Amniotic stem cell (primary cell): ENCODE results near the gene CIP2A.
"Not testable (repeated sequence)": the region's sequence is repeated elsewhere in the genome, so short reads cannot be mapped to it uniquely, and the experiment has no call there.

Experiments used
- DNase-seq: peaks from one replicate; lab custom pipeline; 2025; lab: John Stamatoyannopoulos, UW

Gene CIP2A

DNA sequence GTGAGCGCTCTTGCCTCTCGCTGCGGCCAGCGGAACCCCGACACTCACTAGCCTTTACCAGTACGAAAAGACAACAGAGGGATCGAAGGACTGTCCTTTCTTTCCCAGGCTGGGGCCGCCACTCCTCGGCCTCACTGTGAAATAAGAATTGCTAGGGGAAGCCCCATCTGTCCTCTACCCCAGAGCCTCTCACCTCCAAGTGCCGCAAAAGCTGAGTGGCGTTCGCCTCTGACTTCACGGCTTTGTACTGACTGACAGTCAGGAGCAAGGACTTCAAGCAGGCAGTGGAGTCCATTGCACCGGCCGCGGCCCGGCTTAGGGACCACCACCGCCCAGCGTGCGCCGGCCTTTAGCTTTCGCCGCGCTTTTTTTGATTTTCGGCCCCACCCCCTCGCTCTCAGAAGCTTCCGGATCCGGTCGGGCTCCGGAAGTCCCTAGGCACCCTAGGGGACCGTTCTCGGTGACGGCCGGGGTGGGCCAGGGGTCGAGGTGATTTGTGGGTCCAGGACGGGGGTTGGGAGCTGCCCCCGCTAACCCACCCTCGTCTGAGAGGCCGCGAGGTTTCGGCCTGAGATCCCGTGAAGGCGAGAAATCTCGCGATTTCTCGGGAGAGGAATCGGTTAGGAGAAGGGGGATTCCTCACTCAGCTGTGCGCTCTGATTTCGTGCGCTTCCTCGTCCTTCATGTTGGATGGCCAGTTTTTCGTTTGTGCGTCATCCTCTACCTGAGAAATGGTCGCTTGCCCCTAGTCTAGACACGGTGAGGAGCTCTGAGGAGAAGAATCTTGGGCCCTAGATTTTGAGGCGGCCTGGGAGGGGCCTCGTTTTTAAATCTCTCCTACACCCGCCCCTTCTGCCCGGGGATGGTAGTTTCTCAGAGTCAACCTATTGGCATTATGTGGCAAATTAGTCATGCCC is at the start of gene CIP2A, which contains the start of gene DZIP3:
Gene CIP2A, minus strand, starts transcription at position 358 of the 917 bp plus-strand sequence. Its CDS starts 63 bp downstream, at position 295.
Gene DZIP3, plus strand, starts transcription at position 642 of the 917 bp plus-strand sequence. CDS start 15,685 bp downstream, outside the sequence.
- DNase-seq, result peak; percentile 83

DNA sequence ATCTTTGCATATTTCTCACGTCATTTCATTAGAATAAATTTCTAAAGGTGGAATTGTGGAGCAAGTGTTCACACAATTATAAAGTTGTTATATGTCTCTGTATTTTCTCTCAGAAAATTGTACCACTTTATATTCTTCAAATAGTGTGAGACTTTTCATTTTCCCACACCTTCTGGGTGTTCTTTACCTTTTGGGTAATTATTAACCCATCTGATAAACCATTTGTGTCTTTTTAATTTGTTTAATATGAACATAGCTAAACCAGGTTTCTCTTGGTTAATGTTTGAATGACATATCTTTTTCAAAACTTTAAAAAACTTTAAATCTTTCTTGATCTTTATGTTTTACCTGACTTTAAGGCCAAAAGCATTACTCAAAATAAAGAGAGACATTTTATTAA is 40.7 kb upstream of the CIP2A start:
- DNase-seq, result no peak

DNA sequence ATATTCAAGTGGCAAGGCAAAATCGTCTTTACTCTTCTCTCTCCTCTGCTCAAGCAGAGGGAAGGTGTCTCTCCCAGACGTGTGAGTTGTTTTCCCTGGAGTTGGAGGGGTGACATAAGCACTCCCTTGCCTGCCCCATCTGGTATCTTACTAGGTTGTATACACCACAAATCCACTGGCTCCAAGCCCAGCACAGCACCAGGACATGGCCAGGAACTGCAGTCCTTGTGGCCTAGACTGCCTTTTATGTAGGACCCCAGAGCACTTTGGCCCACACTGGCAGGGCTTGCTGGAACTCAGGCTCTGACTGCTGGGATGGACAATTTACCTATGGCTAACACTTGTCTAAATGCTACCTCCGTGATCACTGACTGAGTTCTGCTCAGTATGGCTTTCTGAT is 34.3 kb upstream of the CIP2A start:
- no peak for DNase-seq

DNA sequence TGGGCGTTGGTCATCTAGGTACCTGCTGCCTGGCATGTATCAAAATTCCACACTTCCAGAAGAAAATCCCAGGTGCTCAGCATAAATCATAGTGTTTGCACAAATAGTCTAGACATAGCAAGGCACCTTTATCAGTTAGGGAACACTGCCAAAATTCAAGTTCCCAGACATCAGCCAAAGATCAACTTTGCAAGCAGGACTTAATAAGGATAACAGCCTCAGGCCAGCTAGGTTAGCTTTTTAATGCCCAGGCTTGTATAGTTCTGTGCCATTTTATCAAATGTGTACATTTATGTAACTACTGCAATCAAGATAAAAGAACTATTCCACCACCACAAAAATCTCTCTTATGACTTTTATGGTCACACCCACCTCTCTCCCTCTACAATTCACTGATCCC is 31.0 kb upstream of the CIP2A start:
- DNase-seq, result no peak

DNA sequence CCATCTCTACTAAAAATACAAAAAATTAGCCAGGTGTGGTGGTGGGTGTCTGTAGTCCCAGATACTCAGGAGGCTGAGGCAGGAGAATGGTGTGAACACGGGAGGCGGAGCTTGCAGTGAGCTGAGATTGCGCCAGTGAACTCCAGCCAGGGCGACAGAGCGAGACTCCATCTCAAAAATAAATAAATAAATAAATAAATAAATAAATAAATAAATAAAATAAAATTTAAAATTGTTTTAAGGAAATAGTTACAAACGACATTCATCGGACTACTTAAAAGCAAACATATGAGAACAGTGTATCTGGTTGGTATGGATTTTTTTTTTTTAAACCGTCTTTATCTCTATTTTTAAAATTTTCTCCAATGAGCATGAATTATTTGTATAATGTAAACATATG is 26.9 kb upstream of the CIP2A start:
- not testable (repeated sequence) for DNase-seq

DNA sequence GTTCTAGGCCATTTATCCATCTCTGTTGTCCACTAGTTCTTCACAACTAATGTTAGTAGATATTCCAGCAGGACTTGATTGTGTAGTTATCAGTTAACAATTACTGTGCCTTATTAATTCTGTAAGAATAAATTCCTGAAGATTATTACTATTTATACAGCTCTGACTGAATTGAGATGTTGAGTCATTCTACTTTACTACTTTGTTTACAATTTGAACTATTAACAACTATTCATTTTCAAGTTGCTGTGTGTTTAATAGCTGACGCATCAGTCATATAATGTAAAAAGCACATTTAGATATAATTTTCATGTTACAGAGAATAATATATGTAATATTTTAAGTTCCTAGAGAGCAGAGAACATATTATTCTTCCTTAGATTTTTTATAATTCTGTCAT is 21.4 kb upstream of the CIP2A start:
- no peak for DNase-seq

DNA sequence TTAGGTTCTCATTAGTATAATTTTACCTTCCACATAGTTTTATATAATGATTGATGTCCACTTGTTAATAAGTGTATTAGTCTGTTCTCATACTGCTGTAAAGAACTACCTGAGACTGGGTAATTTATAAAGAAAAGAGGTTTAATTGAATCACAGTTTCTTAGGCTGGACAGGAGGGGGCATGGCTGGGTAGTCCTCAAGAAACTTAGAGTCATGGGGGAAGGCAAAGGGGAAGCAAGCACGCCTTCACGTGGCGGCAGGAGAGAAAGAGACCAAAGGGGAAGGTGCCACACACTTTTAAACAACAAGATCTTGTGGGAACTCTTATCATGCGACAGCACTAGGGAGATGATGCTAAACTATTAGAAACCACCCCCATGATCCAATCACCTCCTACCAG is 19.5 kb upstream of the CIP2A start:
- no peak for DNase-seq

DNA sequence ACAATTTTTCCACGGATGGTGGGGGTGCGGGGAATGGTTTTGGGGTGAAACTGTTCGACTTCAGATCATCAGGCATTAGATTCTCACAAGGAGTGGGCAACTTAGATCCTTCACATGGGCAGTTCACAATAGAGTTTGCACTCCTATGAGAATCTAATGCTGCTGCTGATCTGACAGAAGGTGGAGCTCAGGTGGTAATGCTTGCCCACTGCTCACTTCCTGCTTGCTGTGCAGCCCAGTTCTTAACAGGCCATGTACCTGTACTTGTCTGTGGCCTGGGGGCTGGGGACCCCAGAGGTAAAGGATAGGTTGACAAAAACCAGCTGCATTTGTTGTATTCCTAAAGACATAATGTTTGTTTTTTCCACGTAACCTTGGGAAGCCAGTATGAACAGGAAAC is 16.3 kb upstream of the CIP2A start:
- DNase-seq, result no peak

DNA sequence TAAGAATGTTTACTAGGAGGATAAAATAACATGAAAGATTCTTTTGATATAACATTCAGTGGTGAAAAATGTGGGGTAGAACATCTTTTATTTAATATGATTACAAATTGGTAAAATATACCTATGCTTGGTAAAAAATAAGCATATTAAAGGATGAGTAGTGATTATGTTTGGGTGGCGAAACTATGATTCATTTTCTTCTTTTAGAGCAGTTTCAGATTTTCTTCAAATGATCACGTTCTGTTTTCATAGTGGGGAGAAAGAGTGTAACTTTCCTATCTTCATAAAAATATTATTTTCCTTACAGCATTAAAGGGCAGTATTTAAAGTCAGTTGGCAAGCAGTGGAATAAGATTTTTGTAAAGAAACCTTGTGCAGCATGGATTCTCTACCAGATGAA is 15.8 kb upstream of the CIP2A start:
- no peak for DNase-seq

DNA sequence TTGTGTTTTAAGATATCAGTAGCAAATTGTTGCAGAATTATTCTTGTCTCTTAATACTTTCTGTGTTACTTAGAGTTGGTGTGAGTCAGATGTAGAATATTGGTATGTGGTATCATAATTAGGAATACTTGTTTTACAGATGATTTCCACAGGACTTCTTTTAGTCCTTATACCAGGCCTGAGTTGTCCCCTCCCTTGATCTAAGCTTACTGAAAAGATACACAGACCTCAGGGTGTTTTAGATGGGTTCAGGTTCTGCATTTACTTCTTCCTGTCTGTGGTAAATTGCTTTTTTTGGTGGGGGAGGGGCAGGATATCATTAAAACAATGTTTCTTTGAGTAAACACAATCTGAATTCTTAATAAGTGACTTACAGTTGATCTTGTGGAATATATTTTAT is 14.5 kb upstream of the CIP2A start:
- DNase-seq, result no peak

DNA sequence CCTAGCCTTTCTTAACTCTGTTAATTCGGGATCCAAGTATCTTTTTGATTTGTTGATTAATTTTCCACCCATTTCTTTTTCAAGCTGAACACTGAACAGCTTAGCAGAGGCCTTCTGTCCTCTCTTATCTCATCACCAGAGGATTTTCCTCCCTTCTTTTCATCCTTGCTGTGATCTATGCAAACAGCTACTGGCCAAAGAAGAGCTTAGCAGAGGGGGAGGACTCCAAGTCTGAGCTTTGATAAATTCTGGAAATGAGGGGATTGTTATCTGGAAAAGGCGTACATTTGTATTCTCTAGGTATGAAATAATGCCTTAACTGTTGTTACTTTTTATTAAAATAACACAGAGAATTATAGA is 13.7 kb upstream of the CIP2A start:
- no peak for DNase-seq

DNA sequence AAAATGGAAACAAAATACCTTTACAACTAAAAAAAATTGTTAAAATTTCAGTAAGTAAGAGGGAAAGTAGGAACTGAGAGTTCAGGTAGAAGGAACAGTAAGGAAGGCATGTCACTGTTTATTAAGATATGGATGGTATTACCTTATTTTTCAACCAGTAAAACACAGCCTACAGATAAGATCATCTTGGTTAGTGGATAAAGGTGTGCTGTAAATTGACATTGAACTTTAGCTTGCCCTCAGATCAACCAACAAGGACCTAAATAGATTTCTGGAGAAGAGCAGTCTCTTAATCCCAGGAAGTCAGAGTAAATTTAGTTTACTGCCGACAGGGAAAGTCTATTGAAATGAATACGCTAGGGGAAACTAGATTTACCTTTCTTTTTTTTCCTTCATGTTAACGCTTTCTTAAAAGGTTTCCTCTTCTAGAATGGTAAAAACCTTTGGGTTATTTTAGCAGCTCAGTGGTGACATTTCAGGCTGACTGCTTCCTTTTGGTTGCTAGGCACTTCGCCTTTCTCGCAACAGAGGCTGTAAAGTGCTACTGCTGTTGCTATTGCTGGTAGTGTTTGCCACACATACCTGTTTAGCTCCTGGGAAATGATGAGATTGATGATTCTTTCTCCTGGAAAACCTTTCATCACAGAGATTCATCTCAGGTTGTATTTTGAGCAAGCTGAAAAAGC is 13.2 kb upstream of the CIP2A start:
- DNase-seq, result no peak

DNA sequence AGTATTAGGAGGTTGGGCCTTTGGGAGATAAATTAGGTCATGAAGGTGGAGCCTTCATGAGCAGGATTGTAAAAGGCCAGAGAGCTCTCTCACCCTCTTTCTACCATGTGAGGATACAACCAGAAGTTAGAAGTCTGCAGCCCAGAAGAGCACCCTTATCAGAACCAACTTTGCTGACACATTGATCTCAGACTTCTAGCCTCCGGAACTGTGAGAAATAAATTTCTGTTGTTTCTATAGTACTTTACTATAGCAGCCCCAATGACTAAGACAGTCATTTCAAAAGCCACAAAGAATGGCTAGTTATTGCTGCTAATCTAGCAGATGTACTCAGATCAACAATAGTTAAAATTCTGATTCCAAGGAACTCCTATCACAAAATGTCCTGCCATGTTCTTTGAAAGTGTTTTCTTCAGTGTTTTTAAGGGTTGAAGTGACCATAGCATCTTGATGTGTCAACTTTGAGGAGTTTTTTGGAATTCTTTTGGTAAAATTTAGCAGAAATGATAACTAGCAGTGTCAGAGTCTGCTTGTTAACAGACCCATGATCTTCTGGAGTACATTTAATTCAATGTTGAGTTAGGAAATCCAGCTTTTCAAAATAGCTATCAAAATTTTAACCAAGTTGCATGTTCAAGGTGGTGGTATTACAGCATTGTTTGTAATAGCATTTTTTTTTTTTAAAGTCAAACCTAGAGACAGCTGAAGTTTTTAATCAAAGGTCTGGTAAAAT is 10.6 kb upstream of the CIP2A start:
- DNase-seq, result no peak

DNA sequence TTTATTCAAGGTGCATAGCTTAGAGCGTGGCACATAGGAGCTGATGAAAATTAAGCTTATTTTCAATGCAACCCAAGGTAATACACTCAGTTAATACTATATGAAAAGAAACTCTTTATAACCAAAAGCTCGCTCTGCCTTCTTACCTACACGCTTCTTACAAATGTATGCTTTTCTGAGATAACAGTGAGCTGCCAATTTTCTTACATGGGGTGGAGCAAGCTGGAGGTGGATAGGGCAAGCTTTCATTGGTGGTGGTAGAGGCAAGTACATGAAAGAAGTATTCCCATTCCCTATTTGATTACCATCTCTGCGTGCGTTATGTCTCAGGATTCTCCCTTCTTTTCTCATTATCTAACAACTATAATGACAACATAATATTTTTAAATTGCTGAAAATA is 9.1 kb upstream of the CIP2A start:
- no peak for DNase-seq

DNA sequence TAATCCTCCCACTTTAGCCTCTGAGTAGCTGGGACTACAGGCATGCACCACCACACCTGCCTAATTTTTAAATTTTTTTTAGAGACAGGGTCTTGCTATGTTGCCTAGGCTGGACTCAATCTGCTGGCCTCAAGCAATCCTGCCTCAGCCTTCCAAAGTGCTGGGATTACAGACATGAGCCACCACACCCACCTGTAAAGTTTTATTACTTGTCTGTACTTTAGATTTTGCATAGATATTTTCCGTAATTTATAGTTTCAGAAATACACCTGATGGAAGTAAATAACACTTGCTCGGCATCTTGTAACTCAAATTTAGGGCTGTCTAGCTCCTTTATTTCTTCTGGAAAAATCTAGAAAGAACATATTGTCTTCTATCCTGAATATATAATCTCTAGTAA is 6.1 kb upstream of the CIP2A start:
- no peak for DNase-seq

DNA sequence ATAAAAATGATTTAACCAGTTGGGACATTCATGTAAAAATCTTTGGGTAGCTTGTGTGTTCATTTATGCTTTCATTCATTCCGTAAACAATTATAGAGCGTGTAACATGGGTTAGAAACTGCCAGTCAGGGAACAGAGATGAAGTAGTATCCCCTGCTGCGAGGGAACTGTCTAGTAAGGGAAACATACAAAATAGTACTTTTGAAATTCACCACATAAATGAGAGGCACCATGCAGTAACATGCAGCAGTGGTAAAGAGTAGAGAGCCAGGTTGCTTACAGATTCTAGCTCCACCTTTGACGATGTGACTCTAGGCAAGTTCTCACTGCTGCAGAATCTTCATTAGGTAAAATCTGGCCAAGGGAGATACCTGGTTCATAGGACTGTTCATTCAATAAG is 1.2 kb upstream of the CIP2A start:
- no peak for DNase-seq

DNA sequence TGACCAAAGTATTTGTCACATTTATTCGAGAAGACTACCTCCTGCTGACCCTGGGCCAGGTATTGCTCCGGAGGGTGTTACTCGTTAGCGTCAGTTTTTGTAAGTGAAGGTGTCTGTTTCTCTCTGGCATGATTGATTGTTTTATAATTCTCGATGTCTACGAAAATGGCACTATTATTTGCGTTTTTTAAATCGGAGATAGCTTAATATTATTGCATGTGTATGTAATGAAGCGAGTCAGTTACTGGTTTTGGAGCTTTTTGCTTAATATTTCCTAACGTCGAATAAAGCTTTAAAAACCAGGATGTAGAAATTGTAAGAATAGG is 723 bp upstream of the CIP2A start:
- no peak for DNase-seq

DNA sequence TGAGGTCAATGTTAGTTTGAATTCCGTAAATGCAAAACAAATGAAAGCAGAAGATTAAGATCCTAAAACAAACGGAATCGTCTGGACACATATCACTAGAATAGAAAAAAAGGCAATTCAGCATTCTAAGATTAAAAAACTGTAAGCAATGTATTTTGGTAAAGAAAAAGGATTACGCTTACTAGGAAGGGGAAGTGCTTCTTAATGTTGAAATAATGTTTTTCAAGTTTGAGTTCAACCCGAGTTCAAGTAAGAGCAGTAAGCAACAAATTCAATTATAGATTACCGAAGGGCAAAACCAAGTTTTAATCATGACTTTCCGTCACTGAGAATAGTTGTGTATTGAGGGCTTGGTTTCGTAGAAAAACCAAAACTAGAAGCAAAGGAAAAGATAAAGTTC is 637 bp downstream of the CIP2A start:
- DNase-seq, result no peak

DNA sequence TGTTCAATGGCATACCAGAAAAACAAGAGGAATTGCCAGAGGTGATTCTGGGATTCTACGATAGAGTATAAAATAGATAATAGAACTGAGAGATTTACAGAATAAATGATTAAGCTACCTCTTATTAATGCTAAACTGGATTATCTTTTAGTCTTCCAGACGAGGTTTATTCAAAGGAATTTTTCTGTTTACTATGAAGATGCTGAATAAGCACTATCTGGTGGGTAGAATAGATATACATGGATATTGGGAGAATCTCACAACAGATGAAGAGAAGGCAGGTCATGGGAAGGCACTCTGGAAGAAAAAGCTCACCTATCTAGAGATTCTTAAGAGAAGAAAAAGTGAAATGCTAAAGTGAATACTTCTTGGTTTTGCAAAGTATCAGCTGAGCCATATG is 11.2 kb downstream of the CIP2A start:
- no peak for DNase-seq

DNA sequence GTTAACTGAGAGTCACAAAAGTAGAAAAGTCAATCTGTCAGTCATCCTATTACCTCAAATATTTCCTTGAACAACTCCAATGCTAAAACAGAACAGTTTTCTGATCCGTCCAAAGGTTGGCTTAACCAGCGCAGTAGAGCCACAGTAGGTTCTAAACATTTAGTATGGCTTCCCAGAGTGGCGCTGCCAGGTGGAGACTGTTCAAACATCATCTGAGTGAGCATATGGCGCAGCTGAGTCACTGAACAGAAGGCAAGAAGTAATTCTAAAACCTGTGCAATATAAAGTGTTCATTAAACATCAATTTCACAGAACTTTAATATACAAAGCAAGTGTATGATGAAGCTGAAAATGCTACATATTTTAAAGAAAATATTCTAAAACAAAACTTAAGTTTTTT is 19.9 kb downstream of the CIP2A start:
- DNase-seq, result no peak

DNA sequence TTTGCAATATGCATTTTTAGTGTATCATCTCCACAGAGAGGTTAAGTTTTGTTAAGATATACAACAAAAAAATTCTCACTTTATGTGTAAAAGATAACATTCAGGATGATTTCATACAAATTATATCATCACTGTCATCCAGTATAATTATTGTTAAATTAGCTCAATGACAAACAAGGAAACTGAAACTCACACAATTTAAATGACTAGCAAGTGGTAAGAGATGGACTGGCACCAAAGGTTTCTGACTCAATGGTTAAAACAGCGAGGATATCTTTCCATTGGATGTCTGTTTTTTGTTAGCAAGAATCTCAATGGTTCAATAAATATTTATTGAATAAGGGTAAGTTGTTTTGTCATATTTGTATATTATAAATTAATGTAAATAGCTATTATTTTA is 22.6 kb downstream of the CIP2A start:
- no peak for DNase-seq

DNA sequence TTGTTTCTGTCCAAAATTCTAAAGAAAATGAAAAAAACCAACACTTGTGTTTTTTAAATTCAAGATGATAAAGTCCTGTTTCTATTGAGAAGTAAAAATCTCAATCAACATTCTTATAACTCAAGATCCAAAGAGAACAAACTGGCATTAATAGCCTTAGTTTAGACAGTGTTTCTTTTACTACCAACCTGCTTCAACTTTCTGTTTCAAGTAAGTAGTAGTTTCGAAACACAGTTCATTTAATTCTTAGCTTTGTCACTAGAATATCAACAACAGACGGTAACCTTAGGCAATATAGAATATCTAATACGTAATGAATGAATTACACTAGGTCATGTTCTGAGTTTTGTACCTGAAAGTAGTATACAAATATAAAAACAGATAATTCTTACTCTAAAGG is 23.7 kb downstream of the CIP2A start:
- DNase-seq, result no peak

DNA sequence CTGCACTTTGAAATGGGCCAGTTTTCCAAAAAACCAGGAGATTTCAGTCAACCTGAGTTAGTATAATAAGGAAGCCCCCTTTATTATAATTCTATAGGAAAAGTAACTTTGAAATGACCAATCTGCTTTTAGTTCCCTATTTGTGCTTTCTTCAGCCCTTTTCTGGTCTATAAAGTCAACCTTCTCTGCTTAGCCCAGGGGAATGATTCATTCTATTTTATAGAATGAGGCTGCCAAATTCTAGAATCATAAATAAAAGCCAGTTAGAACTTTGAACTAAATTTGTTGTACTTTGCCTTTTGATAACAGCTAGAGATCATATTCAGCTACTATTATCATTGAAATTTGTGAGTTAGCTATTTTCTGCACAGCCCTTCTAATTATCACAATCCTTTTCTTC is 24.7 kb downstream of the CIP2A start:
- DNase-seq, result no peak
